Measurements from ENCODE around the gene TMEM14A.
"Not testable (repeated sequence)": the region's sequence is repeated elsewhere in the genome, so short reads cannot be mapped to it uniquely, and the experiment has no call there.

Gene TMEM14A

DNA sequence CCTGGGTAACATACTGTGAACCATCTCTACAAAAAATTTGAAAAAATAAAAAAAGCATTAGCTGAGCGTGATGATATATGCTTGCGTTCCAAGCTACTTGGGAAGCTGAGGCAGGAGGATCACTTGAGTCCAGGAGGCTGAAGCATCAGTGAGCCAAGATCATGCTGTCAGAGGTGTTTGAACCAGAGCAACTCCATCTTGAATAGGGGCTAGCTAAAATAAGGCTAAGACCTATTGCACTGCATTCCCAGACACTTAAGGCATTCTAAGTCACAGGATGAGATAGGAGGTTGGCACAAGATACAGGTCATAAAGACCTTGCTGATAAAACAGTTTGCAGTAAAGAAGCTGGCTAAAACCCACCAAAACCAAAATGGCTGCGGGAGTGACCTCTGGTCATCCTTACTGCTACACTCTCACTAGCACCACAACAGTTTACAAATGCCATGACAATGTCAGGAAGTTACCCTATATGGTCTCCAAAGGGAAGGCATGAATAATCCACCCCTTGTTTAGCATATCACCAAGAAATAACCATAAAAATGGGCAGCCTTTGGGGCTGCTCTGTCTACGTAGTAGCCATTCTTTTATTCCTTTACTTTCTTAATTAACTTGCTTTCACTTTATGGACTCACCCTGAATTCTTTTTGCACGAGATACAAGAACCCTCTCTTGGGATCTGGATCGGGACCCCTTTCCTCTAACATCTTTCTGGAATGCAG, 34.0 kb downstream of the TMEM14A start:
- not testable (repeated sequence) for DNase-seq

DNA sequence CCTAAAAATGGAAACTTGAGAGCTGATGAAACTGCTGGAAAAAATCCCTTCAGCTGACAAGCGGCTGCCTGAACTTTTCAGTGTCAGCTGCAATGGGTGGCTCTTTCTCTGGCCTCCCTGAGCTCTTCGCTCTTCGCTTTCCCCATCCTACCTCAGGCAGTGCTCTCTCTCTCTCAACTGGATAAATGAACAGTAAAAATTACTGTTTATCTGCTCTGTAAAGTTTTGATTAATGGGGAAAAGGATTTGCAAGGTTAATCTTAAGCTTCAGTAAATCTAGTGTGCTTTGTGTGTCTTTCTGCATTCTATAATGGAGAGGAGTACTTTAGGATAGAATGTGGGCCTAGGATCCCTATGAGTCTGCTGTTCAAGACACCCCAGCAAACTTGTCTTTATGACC, 35.1 kb downstream of the TMEM14A start:
- DNase-seq = no peak

DNA sequence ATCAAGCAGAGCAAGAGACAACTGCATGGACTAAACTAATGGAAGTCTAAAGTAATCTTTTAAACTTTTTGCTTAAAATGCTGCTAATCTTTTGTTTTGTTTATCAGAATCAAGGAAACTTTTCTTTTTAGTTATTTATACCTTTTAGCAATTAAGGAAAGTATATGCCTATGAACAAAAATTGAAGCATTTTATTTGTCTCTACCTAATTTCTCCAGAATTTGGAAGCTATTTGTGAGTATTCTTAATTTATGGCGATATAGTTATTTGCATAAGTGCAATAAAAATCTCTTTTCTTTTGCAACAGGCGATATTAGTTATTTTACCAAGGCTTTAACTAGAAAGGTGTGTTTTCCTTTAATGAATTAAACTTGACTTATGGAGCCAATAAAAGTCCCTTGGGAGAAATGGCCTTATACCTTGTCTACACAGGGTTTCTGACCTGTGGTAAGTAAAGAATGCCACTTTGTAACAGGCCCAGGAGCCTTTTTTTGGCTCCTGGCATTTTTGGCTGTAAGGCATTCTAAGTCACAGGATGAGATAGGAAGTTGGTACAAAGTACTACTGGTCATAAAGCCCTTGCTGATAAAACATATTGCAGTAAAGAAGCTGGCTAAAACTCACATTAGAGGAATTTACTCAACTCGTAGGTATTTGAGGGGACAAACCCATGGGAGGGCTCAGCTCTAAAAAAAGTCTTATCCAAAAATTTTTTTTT, 37.2 kb downstream of the TMEM14A start:
- no peak for DNase-seq

DNA sequence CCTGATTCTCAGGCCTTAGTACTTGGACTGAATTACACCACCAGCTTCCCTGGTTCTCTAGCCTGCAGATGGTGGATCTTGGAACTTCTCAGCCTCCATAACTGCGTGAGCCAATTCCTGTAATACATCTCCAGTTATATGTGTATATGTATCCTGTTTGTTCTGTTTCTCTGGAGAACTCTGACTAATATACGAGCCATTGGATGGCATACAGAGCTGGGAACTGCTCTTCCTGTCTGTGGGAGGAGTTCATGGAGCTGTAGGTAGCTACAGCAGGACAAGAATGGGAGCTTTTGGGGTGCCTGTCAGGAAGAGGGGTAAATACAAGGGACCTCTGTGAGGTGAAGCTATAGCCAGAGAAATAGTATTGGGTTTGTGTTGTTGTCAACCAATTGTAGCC, 41.2 kb downstream of the TMEM14A start:
- DNase-seq = no peak

DNA sequence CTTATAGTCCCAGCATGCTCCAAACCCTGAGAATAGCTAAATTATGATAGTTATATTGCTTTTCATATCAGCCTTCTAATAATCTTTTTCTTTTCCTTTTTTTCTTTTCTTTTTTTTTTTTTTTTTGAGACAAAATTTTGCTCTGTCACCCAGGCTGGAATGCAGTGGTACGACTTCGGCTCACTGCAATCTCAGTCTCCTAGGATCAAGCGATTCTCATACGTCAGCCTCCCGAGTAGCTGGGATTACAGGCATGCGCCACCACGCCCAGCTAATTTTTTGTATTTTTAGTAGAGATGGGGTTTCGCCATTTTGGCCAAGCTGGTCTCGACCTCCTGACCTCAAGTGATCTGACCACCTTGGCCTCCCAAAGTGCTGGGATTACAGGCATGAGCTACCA, 43.8 kb downstream of the TMEM14A start:
- not testable (repeated sequence) for DNase-seq

DNA sequence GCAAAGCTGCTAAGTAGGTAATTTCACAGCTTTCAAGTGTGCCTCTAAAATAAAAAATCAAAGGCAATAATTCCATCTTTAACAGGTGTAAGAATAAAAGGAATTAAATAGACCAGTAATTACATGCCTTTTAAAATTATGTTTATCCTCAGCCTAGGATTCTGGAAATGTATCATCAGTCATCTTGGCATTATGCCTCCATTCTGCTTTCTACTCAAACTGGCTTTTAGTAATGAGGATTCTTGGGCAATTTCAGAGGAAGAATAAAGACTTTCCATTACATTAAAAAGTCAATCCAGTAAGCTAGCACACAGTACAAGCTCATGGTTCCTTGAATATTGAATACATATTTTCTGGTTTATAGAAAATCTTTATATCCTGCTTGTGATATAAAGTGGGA, 47.6 kb downstream of the TMEM14A start:
- DNase-seq = no peak

DNA sequence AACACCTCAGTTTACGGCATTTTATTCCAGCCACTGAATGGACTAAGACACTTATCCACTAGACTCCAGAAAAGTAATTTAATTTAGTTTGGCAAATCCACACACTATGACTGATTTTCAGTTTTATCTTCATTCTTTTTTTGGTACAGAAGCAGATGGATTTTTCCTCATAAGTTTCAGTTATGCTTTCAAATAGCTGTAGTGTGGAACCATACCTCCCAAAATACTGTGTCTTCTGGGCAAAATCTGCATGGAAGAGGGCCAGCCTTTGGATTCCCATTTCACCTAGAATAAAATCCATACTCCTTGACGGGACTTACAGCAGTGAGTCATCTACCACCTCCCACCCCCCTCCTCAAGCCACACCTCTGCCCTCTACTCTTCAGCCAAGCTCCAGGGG, 49.4 kb downstream of the TMEM14A start:
- DNase-seq = no peak

DNA sequence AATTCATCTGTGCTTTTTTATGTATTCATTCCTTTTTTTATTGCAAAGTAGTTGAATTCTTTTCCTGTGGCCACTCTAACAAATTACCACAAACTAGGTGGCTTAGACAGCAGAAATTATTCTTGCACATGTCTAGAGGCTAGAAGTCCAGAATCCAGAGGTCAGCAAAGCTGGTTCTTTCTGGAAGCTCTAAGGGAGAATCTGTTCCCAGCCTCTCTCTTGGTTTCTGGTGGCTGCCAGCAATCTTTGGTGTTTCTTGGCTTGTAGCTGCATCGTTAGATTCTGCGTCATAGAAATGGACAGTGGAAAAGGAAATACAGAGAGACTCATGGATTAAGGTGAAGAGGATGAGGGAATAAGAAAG, 53.1 kb downstream of the TMEM14A start:
- no peak for DNase-seq

DNA sequence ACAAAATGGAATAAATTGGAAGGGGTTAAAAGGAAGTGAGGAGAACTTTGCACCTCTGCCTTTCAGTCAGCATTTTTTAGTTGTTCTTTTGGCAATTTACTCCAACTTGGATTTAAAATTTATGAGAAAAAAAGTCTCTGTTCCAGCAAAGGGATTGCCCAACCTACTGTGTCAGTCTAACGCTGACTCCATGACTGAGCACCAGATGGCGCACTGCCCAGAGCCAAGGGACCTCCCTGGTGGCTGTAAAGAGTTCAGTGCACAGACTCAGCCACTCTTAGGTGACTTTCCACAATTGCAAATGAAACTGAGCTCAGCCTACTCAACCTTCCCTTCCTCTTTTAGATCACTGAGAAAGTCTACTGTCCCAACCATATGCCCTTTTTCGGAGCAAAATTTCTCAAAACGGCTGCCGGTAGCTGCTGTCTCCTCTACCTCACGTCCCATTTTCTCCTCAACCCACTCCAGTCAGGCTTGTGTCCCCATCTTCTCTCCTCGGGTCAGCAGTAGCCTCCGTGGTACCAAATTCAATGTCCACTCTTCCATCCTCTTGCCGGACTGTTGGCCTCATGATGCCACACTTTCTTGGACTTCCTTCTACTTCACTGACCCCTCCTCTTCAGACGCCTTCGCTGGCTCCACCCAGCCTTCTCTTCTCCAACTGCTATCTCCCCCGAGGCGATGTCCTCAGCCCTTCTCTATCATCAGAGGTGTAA, 53.7 kb downstream of the TMEM14A start:
- no peak for DNase-seq

DNA sequence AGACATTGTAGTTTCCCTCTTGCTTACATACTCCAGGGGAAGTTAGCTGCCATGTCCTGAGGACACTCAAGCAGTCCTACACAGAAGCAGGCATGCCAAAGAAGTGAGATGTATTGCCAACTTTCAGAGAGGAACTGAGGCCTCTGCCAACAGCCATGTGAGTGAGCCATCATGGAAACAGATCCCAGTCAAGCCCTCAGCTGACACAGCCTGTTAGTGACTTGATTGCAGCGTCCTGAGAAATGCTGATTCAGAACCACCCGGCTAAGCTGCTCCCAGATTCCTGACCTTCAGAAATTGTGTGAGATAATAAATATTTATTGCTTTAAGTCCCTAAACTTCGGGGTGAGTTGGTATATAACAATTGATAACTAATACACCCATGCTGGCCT, 54.2 kb downstream of the TMEM14A start:
- DNase-seq = no peak

DNA sequence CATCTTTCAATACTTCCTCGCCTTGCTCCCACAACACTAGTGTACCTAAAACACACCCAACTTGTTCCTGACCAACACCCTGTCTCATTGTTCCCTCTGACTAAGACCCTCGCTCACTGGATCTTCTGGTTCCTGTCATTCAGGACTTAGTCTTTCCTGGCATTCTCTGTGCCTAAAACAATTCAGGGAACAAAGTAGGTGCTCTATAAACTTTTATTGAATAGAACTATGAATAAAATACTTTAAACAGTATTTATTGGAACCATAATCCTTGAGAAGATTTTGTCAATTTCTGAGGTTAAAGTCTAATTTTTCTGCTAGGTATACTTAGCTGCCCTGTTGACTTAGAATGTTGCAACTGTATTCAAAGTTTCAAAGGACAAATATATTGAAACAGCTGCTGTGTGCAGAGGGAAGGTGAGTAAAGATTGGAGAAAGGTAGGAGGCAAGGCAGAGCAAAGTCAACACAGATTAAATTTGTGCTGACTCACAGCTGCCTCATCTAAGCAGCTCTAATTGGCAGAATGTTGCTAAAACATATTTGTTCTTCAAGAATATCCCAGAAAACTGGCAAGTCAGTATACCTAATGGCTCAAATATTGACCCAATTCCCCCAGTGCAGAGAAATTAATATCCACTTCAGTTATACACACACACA, 54.8 kb downstream of the TMEM14A start:
- DNase-seq = no peak

DNA sequence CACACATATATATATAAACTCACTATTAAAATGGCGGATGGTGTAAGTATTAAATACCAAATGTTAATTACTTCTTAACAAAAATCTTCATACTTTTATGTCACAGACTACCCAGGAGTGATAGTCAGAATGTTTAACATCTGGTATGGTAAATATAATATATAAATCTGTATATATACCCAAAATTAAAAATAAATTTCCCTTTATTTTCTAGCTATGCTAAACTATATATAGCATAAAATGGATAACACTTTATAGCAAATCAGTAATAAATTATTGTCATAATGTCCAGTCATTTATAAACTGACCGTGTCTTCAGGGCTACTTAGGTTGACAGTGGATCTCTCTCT, 55.3 kb downstream of the TMEM14A start:
- DNase-seq = no peak

DNA sequence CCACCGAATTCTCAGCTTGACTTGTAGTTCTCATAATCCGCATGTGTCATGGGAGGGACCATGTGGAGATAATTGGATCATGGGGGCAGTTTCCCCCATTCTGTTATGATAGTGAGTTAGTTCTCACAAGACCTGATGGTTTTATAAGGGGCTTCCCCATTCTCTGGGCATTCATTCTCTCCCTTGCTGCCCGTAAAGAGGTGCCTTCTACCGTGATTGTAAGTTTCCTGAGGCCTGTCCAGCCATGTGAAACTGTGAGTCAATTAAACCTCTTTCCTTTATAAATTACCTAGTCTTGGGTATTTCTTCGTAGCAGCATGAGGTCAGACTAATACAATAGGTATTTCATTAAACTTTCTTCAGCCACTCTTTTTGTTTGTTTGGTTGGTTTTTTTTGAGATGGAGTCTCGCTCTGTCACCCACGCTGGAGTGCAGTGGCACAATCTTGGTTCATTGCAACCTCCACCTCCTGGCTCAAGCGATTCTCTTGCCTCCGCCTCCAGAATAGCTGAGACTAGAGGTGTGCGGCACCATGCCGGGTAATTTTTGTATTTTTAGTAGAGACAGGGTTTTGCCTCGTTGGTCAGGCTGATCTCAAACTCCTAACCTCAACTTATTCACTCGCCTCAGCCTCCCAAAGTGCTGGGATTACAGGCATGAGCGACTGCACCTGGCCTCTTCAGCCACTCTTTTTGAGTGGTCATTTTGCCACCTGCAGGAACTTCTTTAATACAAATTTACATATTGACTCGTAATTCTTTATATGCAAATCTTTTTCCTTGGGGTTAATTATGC, 56.0 kb downstream of the TMEM14A start:
- DNase-seq = no peak

DNA sequence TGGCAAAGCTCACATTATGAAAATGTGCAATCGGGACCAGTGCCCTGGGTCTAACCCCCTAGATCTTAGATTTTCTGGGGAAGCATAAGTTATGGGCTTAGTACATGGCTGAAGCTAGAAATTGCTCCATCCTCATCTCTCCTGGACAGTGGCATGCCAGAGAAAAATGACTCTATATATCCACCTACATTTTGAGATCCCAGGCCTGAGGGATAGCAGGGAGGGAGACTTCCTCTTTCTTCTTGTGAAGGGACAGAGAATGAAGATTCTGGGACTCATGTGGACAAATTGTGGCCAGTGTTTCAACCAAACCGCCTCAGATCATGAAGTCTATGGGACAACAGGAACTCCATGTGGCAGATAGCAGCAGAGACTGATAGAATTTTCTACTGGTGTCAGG, 57.0 kb downstream of the TMEM14A start:
- no peak for DNase-seq

DNA sequence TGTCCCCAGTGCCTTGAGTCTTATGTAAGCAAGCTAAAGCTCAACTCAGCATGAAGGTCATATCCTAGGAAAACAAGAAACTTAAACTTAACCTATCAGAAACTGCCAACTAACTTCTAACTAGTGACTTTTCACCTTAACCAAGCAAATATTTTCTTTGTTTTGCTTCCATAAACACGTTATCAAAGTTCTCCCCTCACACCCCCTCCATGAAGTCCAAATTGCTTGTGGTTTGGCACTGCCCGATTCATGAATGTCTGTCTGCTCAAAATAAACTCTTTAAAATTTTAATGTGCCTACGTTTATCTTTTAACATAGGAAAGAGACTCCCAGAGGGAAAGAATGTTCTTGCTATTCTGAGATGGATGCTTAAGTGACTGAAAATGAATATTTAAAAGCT, 57.5 kb downstream of the TMEM14A start:
- no peak for DNase-seq

DNA sequence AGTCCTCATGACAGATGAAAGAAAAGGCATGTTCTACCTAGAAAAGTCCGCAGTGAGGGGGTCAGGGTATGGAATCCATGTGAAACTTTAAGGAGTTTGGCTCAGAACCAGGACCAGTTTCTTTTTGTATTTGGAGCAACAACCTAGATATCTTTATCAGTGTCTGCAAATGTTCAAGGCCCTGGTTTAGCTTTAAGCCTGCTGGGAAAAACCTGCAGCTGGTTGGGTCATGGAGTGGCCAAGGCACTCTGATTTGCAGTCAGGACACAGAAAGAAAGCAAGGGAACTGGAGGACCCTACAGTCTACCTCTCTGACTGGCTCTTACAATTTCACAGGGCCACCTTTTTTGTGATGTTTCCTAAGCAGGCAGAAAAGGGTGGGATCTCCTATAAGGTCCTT, 58.7 kb downstream of the TMEM14A start:
- DNase-seq = no peak

DNA sequence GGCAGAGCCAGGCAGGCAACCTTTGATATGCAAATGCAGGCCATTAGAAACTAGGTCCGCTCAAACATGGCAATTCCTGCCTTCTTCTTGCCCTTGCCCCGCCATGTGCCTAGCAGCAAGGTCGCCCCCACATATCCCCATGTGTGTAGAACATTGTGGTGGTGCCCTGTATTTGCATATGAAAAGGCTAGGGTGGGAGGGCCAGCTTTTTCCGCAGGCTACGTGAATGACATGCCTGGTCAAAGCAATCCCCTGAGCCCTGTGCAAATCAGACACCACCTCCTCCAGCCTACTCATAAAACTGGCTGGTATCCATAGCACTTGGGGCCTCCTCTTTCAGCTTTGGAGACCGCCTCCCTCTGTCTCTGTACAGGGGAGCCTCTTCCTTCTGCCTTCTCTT, 60.8 kb downstream of the TMEM14A start:
- DNase-seq = no peak

DNA sequence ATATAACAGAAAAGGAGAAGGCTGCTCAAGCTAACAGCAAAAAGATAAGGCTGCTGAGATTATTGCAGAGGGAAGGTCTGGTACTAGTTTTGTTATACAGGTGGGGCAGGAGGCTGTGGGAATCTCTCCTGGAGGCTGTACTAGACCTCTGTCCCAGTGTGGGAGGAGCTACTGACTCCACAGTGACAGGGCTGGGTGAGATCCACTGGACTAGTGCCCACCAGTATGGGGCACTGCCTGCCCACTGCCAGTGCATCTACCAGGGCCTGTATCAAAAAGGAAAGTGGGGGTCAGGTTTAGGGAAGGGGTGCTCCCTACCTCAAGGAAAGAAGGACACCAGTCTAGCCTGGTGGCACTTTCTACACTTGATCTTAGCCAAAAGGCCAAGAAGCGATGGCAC, 62.3 kb downstream of the TMEM14A start:
- DNase-seq = no peak

DNA sequence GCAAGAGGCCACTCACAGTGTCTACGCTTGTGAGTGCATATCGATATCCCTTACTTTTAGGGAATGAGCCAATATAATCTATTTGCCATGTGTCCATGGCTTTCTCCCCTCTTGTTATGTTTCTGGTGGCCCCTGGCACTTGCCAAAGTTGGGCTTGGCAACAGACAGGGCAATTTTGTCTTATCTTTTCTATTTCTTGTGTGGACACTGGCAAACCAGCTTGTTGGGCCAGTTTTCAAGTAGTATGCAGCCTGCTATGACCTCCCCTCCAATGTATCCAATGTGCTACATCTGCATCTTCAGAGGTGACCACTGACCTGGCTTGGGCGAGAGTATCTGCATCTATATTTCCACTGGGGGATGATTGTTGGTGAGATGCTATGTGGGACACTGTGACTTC, 63.2 kb downstream of the TMEM14A start:
- DNase-seq = no peak

DNA sequence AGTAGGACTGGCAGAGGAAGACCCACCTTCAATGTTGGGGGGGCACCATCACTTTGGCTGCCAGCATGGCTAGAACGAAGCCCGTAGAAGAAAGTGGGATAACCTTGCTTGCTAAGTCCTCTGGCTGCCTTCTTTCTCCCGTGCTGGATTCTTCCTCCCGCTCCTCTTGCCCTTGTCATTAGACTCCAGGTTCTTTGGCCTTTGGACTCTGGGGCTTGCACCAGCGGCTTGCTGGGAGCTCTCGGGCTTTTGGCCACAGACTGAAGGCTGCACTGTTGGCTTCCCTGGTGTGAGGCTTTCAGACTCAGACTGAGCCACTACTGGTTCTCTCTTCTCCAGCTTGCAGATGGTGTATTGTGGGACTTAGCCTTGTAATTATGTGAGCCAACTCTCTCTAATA, 64.2 kb downstream of the TMEM14A start:
- DNase-seq = no peak

DNA sequence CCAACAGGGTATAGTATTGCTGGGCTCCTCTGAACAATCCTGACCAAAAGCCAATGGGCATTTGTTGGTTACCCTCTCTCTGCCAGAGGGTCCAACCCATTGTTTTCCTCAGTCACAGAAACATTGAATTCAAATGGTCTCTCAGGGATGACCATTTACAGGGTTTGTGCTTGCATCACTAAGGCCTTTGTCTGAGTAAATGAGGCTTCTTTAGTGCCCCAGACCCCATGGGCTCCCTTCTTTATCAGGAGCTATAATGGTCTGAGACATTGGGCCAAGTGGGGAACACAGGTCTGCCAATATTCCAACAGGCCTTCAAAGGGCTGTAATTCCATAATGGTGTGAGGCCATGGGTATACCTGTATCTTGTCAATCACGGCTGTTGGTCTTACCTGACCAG, 65.2 kb downstream of the TMEM14A start:
- no peak for DNase-seq
